ENCODE results near the gene MMP26.
"Not testable (repeated sequence)": the region's sequence is repeated elsewhere in the genome, so short reads cannot be mapped to it uniquely, and the experiment has no call there.

The MMP26 gene

GRCh38 chr11:4704054-4704789, at the start of gene MMP26:
Gene MMP26, plus strand, starts transcription at chr11:4704784.
- DNase-seq: no peak

GRCh38 chr11:4658629-4659445, 45.7 kb upstream of the MMP26 start:
- no peak for DNase-seq

- DNase-seq: no peak
These were observed 41.7 kb upstream of the MMP26 start for GRCh38 chr11:4662876-4663275.

- no peak for DNase-seq
These were observed 40.4 kb upstream of the MMP26 start for GRCh38 chr11:4664183-4664582.

- DNase-seq: no peak
These were observed 39.8 kb upstream of the MMP26 start for GRCh38 chr11:4664786-4665185.

GRCh38 chr11:4665424-4665823, 39.2 kb upstream of the MMP26 start:
- DNase-seq: no peak

GRCh38 chr11:4671741-4672140, 32.8 kb upstream of the MMP26 start:
- no peak for DNase-seq

- no peak for DNase-seq
These were observed 32.1 kb upstream of the MMP26 start for GRCh38 chr11:4672470-4672869.

GRCh38 chr11:4673781-4674180, 30.8 kb upstream of the MMP26 start:
- no peak for DNase-seq

- no peak for DNase-seq
These were observed 26.6 kb upstream of the MMP26 start for GRCh38 chr11:4677948-4678347.

- no peak for DNase-seq
These were observed 24.2 kb upstream of the MMP26 start for GRCh38 chr11:4680341-4680740.

GRCh38 chr11:4682623-4683419, 21.8 kb upstream of the MMP26 start:
- no peak for DNase-seq

- no peak for DNase-seq
These were observed 19.8 kb upstream of the MMP26 start for GRCh38 chr11:4684631-4685285.

- no peak for DNase-seq
These were observed 9.1 kb upstream of the MMP26 start for GRCh38 chr11:4695442-4695841.

GRCh38 chr11:4697585-4697984, 7.0 kb upstream of the MMP26 start, which contains the start of gene OR51E2:
Gene OR51E2, minus strand, starts transcription at chr11:4697853. Its CDS starts 15,142 bp downstream, at chr11:4682711.
- no peak for DNase-seq

GRCh38 chr11:4699697-4700435, 4.7 kb upstream of the MMP26 start:
- no peak for DNase-seq

- no peak for DNase-seq
These were observed 4.2 kb upstream of the MMP26 start for GRCh38 chr11:4700436-4700820.

GRCh38 chr11:4704790-4705334, 278 bp downstream of the MMP26 start:
- DNase-seq: no peak

GRCh38 chr11:4713241-4713640, 8.7 kb downstream of the MMP26 start:
- DNase-seq: no peak

- no peak for DNase-seq
These were observed 9.7 kb downstream of the MMP26 start for GRCh38 chr11:4714300-4714699.

GRCh38 chr11:4722616-4723534, 18.3 kb downstream of the MMP26 start:
- DNase-seq: not testable (repeated sequence)

All from activated T-cell treated with anti-CD3 and anti-CD28 coated beads for 4 hours (primary cell).